ENCODE measurements around the gene USP3.
"Not testable (repeated sequence)": the region's sequence is repeated elsewhere in the genome, so short reads cannot be mapped to it uniquely, and the experiment has no call there.

Gene USP3

DNA sequence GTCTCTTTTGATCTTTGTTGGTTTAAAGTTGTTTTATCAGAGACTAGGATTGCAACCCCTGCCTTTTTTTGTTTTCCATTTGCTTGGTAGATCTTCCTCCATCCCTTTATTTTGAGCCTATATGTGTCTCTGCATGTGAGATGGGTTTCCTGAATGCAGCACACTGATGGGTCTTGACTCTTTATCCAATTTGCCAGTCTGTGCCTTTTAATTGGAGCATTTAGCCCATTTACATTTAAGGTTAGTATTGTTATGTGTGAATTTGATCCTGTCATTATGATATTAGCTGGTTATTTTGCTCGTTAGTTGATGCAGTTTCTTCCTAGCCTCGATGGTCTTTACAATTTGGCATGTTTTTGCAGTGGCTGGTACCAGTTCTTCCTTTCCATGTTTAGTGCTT is 116.4 kb downstream of the USP3 start:
- not testable (repeated sequence) for DNase-seq

DNA sequence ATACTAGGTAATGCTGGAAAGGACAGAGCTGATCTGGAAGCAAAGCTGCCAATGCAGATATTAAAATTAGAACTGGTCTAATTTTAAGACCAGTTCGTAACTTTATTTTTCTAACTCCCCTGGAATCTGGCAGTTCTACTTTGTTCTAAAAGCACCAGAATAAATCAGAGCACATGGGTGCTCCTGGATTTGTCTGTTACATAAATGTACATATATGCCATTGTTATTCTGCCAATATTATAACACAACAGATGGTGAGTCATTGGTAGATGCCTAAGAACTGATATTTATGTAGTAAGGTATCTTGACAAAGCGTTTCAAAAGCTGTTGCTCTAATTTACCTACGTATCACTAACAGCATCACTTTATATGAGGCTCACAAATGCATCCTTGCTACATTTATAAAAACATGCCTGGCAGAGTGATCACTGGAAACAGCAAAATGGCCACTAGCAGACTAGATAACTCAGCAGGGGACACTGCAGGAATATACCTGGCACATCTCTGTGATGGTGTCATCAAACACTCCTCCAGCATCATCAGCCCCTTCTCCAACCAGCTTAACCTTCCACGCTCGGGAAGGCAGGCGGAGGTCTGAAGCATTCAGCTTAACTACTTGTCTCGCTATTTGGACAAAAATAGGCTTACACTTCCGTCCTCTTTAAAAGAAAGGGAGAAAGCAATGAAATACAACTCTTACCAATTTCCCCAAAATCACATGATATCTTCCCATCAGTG is 119.0 kb downstream of the USP3 start:
- DNase-seq, result no peak

- DNase-seq, result no peak
Observed at GRCh38 chr15:63626955-63627354, 122.6 kb downstream of the USP3 start.

DNA sequence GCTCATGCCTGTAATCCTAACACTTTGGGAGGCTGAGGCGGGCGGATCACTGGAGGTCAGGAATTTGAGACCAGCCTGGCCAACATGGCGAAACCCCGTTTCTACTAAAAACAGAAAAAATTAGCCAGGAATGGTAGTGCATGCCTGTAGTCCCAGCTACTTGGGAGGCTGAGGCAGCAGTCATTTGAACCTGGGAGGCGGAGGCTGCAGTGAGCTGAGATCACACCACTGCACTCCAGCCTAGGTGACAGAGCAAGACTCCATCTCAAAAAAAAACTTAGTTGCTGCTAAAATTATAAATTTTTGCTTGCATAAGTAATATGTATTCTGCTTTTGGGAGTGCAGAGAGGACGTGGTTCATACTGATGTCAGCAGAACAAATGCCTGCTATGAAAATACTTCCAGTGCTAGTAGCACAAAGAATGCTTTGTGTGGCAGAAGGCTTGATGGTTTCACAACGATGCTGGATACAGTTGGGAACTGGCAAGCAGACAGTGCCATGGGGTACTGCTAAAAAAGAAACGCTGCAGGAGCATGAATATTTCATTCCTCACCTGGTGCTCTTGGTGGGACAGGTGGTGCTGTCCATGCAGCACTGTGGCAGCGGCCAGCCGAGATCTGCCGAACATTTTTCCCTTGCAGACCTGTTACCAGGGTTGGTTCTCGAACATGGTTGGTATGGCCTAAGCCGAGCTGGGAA is 123.9 kb downstream of the USP3 start:
- DNase-seq, result no peak

DNA sequence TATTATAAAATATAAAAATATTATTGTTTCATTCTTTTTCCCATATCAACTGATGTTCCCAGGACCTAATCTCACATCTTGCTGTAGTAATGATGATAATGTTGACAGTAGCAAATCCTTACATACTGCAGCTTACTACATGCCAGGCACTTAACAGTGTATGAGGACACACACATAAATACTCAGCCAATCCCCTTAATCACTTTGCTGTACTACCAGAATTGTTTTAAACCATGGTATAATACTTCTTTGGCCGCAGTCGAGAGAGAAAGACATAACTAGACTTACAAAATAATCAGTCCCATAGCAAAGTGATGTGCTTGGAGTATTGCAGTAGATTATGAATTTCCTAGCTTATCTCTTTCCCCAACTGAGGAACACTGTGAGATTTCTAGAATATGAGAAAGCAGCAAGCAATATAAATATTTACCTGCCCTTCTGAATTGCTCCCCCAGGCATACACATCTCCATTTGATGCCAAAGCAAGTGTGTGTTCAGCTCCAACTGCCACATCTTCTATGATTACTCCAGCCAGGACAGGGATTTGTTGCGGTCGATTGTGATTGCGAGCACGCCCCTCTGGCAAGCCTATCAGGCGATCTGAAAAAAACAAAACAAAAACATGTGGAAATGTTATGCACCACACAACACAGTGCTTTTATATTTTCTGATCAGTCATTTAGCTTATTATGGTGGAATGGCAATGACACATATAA is 125.8 kb downstream of the USP3 start:
- DNase-seq, result no peak

GRCh38 chr15:63633312-63633711 is 128.9 kb downstream of the USP3 start:
- no peak for DNase-seq

- no peak for DNase-seq
Observed at GRCh38 chr15:63634154-63634553, 129.8 kb downstream of the USP3 start.

DNA sequence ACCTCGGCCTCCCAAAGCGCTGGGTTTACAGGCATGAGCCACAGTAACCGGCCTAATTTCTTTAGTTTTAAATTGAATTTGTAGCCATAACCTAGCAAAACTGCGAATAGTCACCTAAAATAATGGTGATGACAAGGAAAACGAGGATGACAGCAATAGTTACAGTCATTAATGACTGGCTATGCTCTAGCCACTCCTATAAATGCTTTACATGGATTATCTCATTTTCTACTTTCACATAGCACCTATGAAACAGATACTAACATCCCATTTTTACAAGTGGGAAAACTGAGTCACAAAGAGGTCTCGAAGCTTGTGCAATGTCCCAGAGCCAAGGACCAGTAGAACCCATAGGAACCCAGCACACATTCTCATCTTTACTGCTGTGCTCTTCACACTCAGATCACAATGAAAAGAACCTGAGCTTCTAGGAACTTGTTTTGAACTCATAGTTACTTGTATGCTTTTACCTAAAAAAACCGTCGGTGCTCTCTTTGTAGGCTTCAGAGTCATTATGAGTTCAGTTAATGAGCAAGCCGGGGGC is 132.2 kb downstream of the USP3 start:
- DNase-seq, result no peak

GRCh38 chr15:63638839-63639238 is 134.4 kb downstream of the USP3 start:
- no peak for DNase-seq

DNA sequence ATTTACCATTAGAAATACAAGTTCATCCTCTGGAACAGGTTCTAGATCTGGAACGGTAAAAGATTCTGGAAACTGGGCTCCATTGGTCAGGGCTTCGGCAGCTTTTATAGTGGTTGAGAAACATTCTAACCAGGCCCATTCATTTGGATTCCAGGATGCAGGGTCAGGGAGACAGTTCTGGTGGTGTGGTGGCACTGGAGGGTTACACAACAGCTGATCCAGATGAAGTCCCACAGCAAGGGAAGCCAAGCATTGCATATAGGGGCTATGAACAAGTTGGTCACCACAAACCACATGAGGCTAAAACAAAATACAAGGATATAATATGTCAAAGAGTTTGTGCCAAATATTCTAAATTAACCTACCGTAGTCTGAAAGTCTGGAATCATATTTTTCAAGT is 135.8 kb downstream of the USP3 start:
- no peak for DNase-seq
